ENCODE measurements around the gene TBX21.
"Not testable (repeated sequence)": the region's sequence is repeated elsewhere in the genome, so short reads cannot be mapped to it uniquely, and the experiment has no call there.

TBX21 gene

GRCh38 chr17:47733674-47734410, 806 bp downstream of the TBX21 start:
- no peak for DNase-seq

GRCh38 chr17:47735139-47735464, 2.1 kb downstream of the TBX21 start:
- DNase-seq, result no peak

DNA sequence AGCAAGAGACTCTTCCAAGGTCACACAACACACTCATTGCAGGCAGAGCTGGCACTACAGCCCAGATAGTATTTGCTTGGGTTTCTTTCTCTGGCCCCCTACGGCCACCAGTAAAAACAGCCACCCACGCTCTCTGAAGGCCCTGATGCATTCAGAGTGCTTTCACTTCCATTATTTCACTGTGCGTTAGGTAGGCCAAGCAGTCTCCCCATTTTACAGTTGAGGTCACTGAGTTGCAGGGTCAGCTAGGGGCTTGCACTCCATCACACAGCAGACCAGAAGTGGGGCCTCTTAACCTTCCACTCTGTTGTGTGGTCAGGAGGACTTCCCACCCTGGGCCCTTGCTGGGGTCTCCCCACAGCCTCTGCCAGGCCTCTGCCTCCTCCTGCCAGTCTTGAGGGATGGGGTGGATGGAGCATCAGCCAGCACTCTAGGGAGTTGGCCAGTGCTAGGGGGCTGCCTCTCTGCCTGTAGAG, 2.5 kb downstream of the TBX21 start:
- peak; percentile 42 for DNase-seq

GRCh38 chr17:47736501-47737495, 3.8 kb downstream of the TBX21 start:
- DNase-seq, result no peak

DNA sequence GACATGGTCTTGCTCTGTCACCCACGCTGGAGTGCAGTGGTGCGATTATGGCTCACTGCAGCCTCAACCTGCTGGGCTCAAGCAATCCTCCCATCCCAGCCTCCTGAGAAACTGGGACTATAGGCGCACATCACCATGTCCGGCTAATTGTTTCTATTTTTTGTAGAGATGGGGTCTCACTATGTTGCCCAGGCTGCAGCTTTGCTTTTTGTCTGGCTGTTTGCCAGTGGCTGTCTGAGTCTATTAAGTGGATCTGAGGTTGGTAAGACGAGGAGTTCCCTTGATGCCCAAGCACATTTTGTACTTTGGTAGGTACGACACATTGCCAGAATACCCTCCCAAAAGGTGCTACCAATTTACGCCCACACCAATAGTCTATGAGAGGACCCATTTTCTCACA, 5.1 kb downstream of the TBX21 start:
- DNase-seq, result no peak

DNA sequence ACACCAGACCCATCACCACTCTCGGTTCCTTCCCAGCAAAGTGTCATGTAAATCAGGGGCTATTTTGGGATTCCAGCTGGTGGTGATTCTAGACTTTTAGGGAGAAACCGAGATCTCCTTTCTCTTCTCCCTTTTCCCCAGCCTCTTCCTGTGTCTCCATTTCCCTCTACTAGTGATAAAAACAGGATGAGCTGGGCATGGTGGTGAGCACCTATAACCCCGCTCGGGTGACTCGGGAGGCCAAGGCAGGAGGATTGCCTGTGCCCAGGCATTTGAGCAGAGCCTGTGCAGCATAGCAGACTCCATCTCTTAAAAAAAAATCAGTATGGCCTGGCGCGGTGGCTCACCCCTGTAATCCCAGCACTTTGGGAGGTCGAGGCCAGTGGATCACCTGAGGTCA, 6.1 kb downstream of the TBX21 start:
- no peak for DNase-seq

DNA sequence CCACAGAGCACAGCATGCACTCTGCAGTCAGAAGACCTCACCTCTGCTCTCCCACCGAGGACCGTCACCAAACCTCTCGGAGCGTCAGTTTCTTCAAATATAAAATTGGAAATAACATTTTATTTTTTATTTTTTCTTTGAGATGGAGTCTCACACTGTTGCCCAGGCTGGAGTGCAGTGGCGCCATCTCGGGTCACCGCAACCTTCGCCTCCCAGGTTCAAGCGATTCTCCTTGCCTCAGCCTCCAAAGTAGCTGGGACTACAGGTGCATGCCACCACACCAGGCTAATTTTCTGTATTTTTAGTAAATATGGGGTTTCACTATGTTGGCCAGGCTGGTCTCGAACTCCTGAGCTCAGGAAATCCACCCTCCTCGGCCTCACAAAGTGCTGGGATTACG, 6.9 kb downstream of the TBX21 start:
- not testable (repeated sequence) for DNase-seq

GRCh38 chr17:47741109-47741792, 8.2 kb downstream of the TBX21 start:
- peak; percentile 56 for DNase-seq

DNA sequence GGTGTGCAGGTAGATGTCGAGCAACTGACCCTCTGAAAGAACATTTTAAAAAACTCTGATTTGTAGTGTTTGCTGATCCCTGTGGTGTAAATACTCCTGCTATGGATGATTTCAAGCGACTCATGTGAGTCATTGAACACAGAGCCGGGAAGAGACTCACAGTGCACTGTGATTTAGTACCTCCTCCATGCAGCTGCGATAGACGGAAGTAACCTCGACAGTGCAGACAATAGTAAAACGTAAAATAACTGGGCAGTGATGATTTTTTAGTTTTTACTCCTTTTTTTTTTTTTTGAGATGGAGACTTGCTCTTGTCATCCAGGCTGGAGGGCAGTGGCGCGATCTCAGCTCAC, 8.7 kb downstream of the TBX21 start:
- no peak for DNase-seq

- peak; percentile 43 for DNase-seq
Observed at GRCh38 chr17:47742319-47743181, 9.5 kb downstream of the TBX21 start.

DNA sequence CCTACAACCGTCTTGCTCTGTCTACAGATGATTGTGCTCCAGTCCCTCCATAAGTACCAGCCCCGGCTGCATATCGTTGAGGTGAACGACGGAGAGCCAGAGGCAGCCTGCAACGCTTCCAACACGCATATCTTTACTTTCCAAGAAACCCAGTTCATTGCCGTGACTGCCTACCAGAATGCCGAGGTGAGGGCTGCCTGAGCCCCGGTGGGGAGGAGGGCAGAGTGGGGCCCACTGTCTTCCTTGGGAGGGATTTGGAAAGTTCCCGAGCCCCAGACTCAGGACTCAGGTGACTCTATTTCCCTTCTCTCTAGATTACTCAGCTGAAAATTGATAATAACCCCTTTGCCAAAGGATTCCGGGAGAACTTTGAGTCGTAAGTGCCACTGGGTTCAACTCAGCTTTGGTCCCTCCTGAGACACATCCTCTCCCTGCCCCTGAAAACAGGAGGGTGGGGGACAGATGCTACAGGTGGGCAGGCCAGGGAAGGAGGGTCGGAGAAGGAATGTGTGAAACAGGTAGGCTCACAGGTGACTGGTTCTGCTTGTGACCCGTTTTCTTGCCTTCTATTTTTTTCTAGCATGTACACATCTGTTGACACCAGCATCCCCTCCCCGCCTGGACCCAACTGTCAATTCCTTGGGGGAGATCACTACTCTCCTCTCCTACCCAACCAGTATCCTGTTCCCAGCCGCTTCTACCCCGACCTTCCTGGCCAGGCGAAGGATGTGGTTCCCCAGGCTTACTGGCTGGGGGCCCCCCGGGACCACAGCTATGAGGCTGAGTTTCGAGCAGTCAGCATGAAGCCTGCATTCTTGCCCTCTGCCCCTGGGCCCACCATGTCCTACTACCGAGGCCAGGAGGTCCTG, 11.4 kb downstream of the TBX21 start:
- no peak for DNase-seq

GRCh38 chr17:47745037-47745380, 12.0 kb downstream of the TBX21 start:
- DNase-seq, result no peak

DNA sequence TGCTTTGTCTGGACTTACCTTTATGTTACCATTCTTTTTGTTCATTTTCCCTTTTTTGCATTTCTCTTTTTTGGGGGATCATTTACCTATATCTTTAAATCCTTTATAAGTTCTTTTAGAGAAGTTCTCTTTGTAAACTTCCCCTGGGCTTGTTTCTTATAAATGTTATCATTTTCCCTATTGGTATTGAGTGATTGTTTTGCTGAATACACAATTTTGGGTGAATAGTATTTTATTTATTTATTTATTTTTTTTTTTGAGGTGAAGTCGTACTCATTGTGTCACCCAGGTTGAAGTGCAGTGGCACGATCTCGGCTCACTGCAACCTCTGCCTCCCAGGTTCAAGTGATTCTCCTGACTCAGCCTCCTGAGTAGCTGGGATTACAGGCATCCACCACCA, 18.4 kb downstream of the TBX21 start:
- no peak for DNase-seq

GRCh38 chr17:47757386-47757785, 24.4 kb downstream of the TBX21 start:
- no peak for DNase-seq

GRCh38 chr17:47760409-47761140, 27.5 kb downstream of the TBX21 start:
- DNase-seq, result no peak

- peak; percentile 24 for DNase-seq
Observed at GRCh38 chr17:47762728-47763127, 29.7 kb downstream of the TBX21 start.

GRCh38 chr17:47763913-47764582, 31.0 kb downstream of the TBX21 start:
- no peak for DNase-seq

- not testable (repeated sequence) for DNase-seq
Observed at GRCh38 chr17:47773649-47774048, 40.6 kb downstream of the TBX21 start.

DNA sequence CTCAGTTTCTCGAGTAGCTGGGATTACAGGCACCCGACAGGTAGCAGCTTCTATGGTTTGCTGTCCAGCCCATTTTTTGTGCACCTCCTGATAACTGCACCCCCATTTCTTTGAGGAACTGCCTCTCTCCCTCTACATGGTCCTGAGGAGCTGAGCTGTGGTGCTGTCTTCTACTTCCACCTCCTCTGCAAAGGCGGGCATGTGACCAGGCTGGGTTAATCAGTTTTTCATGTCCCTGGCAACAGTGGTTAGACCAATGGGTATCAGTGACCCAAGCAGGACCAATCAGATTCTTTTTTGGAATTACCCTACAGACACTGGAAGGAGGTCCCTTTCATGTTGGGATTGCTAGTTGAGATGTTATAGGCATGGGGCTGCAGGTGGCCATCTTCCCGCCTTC, 41.3 kb downstream of the TBX21 start:
- DNase-seq, result no peak

DNA sequence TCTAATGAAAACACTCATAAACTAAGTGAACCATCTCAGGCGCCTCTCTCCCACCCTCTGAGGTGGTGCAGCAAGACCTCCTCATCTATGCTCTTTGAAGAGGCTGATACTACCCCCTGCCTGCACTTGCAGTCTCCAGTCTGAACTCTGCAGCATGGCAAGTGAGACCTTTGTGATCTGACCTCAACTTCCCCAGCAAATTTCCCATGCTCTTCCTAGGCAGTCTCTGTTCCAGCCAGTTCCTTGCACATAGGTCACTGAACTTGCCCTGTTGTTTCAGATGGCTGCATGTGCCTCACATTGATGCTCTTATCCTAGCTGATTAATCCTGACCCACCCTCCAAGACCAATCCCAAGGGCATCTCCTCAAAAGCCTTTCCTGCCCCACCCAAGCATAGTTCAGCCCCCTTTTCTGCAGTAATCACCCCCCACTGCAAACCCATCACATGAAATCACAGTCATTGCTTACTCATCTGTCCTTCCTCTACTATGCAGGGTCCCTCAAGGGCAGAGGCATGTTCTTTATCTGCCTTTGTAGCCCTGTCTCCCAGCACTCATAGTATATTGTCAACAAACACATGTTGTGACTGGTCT, 42.0 kb downstream of the TBX21 start:
- no peak for DNase-seq
